Bronchial epithelial cell (primary cell): ENCODE measurements around the gene OR9Q1. TPM values are rescaled to one million over a fixed set of nuclear protein-coding genes. Genes with fewer than 3 reads are reported as not detected.

ENCODE experiments used
- DNase-seq: peaks from one replicate; pipeline ENCODE4 v3.0.0-alpha.2; 2010; ENCODE audit warnings: low read depth
- FAIRE-seq: peaks from 2 replicates; lab custom pipeline; 2011; peaks lifted over from hg19 to GRCh38; lab: Jason Lieb, UNC
- H3K27me3 ChIP-seq: 2 replicates; pipeline ENCODE4 v1.5.1; 2011; ENCODE audit warnings: low read length; ENCODE audit not compliant: control insufficient read depth, insufficient read depth
- H3K36me3 ChIP-seq: 2 replicates; pipeline ENCODE4 v1.5.1; 2011; ENCODE audit warnings: low read length; ENCODE audit not compliant: control insufficient read depth, insufficient read depth
- H3K4me3 ChIP-seq: 2 replicates; pipeline ENCODE4 v1.5.1; 2011; ENCODE audit warnings: mild to moderate bottlenecking, low read depth, low read length, control low read depth
- total RNA-seq: library from RNA; depleted of rRNA; stranded (reverse); fragments of >200 nt; gene quantifications from 2 replicates; pipeline ENCODE4 v1.2.1, GENCODE V29; 2014
- TF ChIP-seq, protein P1 (sequence below): IDR thresholded peaks from 2 replicates; pipeline ENCODE4 v1.5.1; 2011; ENCODE audit warnings: mild to moderate bottlenecking, moderate library complexity, low read length, control low read depth, inconsistent platforms; ENCODE audit not compliant: insufficient read depth, severe bottlenecking

OR9Q1 gene
- total RNA-seq, 1 donor from 2014 or later = not detected

GRCh38 chr11:58024601-58025091 lies 965 bp downstream of the OR9Q1 start:
- Histone ChIP-seq H3K4me3 (no peak overlapping the region), H3K27me3 (no peaks in the 10 kb centered on the region), H3K36me3 (no peaks in the 10 kb centered on the region)
- no peak for FAIRE-seq
- TF ChIP-seq, protein P1, sequence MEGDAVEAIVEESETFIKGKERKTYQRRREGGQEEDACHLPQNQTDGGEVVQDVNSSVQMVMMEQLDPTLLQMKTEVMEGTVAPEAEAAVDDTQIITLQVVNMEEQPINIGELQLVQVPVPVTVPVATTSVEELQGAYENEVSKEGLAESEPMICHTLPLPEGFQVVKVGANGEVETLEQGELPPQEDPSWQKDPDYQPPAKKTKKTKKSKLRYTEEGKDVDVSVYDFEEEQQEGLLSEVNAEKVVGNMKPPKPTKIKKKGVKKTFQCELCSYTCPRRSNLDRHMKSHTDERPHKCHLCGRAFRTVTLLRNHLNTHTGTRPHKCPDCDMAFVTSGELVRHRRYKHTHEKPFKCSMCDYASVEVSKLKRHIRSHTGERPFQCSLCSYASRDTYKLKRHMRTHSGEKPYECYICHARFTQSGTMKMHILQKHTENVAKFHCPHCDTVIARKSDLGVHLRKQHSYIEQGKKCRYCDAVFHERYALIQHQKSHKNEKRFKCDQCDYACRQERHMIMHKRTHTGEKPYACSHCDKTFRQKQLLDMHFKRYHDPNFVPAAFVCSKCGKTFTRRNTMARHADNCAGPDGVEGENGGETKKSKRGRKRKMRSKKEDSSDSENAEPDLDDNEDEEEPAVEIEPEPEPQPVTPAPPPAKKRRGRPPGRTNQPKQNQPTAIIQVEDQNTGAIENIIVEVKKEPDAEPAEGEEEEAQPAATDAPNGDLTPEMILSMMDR = no peak
- DNase-seq = no peak

- DNase-seq (no peak), FAIRE-seq (no peak)
- H3K4me3 ChIP-seq = no peak overlapping the region
- H3K36me3 ChIP-seq = no peaks in the 10 kb centered on the region
- TF ChIP-seq, protein P1 = no peak
- H3K27me3 ChIP-seq = no peaks in the 10 kb centered on the region
These were observed 3.7 kb downstream of the OR9Q1 start for GRCh38 chr11:58027341-58027740.

DNA sequence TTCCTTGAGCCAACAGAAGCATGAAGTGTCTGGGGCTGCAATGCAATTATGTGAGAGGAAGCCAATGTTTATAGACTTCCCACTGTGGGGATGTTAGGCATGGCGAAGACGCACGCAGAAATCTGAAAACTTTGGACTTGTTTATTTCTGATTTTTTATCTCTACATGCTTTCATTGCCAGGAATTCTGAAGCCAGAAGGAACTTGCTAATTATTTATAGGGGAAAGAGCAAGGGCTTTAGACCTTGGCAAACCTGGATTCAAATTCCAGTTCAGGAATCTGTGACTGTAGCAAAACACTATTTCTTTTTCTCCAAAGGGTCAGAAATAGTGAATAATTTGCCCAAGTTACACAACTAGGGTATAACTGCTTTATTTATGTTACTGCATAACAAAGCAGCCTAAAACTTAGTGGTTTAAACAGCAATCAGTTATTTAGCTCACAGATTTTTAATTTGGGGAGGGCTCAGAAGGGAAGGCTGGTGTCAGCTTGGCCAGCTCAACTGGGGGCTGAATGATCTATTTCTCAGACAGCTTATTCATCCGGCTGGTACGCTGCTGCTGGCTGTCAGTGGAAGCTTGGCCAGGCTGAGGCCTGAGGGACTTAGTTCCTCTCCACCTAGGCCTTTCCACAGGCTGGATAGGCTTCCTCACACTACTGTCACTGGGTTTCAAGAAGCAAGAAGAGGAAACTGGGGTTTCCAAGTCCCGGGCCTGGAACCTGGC lies 5.2 kb downstream of the OR9Q1 start:
- no peak for DNase-seq
- H3K36me3 ChIP-seq = no peaks in the 10 kb centered on the region
- no peak for FAIRE-seq
- H3K4me3 ChIP-seq = no peak overlapping the region
- TF ChIP-seq, protein P1 = no peak
- no peaks in the 10 kb centered on the region for H3K27me3 ChIP-seq

- no peaks in the 10 kb centered on the region for H3K27me3 ChIP-seq
- TF ChIP-seq, protein P1 = no peak
- H3K36me3 ChIP-seq = no peaks in the 10 kb centered on the region
- no peak within 1 kb of the TSS for H3K4me3 ChIP-seq
- no peak for DNase-seq
- no peak for FAIRE-seq
These were observed 7.0 kb downstream of the OR9Q1 start, which contains the start of gene OR6Q1 for GRCh38 chr11:58030653-58031052. Gene OR6Q1 (plus strand): TSS chr11:58030953. CDS start chr11:58030953, 0 bp downstream.

DNA sequence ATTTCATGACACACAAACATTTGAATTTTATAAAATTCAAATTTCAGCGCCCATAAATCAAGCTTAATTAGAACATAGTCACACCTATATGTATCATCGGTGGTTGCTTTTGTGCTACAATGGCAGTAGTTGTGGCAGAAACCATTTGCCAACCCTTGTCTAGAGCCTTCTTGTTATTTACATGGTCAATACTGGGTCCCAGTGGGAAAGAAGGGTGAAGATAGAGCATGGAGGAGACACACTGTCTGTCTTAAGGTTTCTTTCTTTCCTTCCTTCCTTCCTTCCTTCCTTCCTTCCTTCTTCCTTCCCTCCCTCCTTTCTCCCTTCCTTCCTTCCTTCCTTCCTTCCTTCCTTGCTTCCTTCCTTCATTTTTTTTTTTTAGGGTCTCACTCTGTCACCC lies 10.8 kb downstream of the OR9Q1 start:
- FAIRE-seq (no peak), DNase-seq (no peak)

More for the DNA sequence above, 10.8 kb downstream of the OR9Q1 start:
- Histone ChIP-seq H3K36me3 (no peaks in the 10 kb centered on the region), H3K4me3 (no peak overlapping the region), H3K27me3 (no peaks in the 10 kb centered on the region)
- TF ChIP-seq, protein P1 = no peak
